GM13976 (cell line): ENCODE measurements around the gene WDR31.

Experiments used
- DNase-seq: peaks from one replicate; pipeline ENCODE4 v3.0.0; 2012; ENCODE audit warnings: low spot score
- CTCF ChIP-seq: IDR thresholded peaks from 2 replicates; pipeline ENCODE4 v1.5.1; 2012; ENCODE audit warnings: borderline replicate concordance, mild to moderate bottlenecking; ENCODE audit not compliant: insufficient read depth; ENCODE audit errors: extremely low read depth, missing control alignments, control extremely low read depth
- in situ Hi-C: fragments of 300-500 bp; cut with MboI; formaldehyde crosslinking; loops from one replicate; pipeline ENCODE4 v1.12.0; 2022; ENCODE audit warnings: low sequenced_read_pairs, mixed read lengths, inconsistent platforms; ENCODE audit not compliant: unreplicated experiment

Gene WDR31

GRCh38 chr9:113269355-113269754, 70.7 kb downstream of the WDR31 start:
- DNase-seq: no peak
- TF ChIP-seq CTCF: no peak
- in situ Hi-C loops: no loop called here

GRCh38 chr9:113267911-113268566, 72.0 kb downstream of the WDR31 start:
- no peak for DNase-seq
- in situ Hi-C loops: no loop called here

GRCh38 chr9:113266174-113266573, 73.9 kb downstream of the WDR31 start:
- no peak for TF ChIP-seq CTCF
- DNase-seq: no peak
- in situ Hi-C loops: no loop called here

More at GRCh38 chr9:113267911-113268566, 72.0 kb downstream of the WDR31 start:
- no peak for TF ChIP-seq CTCF
